Measurements from ENCODE around the gene TRIM63.

DNA sequence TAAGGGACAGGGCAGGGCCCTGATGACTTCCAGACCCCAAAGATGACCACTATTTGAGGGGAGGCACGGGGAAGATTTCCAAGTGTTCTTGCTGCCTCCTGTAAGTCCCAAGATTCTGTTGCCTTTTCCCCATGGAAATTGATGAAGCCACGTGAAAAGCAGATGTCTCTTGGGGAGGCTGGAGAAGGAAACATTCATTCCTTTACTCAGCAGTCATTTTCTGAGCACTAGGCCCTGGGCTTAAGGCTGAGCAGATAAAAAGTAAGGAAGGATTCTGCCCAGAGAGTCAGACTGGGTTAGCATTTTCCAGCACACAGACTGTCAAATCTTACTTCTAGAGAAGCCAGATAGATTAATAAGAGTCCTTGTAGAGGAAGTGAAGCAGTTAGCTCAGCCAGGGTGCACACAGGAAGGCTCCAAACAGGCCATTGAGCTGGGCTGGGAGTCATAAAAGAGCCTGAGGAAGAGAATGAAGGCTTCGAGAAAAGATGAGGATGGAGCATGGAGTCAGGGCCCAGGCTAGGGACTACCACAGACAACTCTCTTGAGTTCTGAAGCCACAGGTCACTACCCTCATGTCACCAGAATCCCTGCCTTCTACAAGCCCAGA is 35.7 kb downstream of the TRIM63 start:
- TF ChIP-seq, protein P1, sequence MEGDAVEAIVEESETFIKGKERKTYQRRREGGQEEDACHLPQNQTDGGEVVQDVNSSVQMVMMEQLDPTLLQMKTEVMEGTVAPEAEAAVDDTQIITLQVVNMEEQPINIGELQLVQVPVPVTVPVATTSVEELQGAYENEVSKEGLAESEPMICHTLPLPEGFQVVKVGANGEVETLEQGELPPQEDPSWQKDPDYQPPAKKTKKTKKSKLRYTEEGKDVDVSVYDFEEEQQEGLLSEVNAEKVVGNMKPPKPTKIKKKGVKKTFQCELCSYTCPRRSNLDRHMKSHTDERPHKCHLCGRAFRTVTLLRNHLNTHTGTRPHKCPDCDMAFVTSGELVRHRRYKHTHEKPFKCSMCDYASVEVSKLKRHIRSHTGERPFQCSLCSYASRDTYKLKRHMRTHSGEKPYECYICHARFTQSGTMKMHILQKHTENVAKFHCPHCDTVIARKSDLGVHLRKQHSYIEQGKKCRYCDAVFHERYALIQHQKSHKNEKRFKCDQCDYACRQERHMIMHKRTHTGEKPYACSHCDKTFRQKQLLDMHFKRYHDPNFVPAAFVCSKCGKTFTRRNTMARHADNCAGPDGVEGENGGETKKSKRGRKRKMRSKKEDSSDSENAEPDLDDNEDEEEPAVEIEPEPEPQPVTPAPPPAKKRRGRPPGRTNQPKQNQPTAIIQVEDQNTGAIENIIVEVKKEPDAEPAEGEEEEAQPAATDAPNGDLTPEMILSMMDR (conservative IDR thresholded peaks at IDR 0.05): no peak
- TF ChIP-seq EZH2 (IDR thresholded peaks at IDR 0.05; ENCODE audit: low read depth): no peak

Data from PC-9 (cell line).